ELR (cell line): ENCODE results near the gene TCTN2.

ENCODE experiments used
- DNase-seq: peaks from one replicate; pipeline ENCODE4 v3.0.0-alpha.2; 2015; ENCODE audit warnings: low read depth

TCTN2 gene

GRCh38 chr12:123670882-123671728 lies at the start of gene TCTN2:
TSS of gene TCTN2 (plus strand) at chr12:123671113. CDS start at chr12:123671241, 128 bp downstream.
- peak; percentile 95 for DNase-seq

DNA sequence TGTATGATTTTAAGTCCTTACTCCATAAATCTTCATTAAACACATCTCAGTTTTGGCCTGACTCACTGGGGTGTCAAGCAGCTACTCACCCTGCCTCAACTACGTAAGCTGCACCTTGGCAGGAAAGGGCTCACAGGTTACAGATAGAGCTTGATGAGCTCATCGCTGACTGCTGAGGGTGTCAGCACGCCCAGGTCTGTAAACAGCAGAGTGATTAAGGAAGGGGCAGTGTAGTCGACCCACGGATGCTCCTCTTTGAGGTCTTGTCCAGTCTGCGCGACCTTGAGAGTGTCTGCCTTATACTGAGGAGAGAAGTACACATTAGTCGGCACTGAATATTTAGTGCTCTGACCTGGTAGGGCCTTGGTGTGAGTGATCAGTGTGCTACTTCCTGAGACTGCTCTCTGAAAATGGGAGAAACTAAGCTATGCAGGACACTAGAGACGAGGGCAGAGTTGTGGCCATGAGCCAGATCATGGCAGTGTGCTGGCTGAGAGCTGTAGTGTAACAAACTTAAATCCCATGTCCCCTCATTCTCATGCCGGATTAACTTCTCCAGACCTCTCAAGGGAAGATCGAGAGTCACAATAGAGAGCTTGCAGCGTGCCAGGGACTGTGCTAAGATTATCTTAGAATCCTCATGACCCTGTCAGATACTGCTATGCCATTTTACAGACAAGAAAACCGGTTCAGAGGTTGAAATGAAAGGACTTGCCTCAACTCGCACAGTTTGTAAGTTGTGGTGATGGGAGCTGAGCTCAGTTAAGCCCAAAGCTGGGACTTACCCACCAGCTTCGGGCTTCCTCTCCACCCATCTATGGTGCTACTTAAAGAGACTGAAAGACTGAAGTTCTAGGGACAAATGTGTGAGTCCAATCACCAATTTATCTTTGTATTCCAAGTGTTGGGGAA lies 49.0 kb upstream of the TCTN2 start:
- peak; percentile 50 for DNase-seq

GRCh38 chr12:123633379-123634141 lies 37.4 kb upstream of the TCTN2 start, which contains the start of the genes EIF2B1 and GTF2H3:
TSS of gene EIF2B1 (minus strand) at chr12:123633686. CDS start at chr12:123633557, 129 bp downstream.
TSS of gene GTF2H3 (plus strand) at chr12:123633829. CDS start at chr12:123633860, 31 bp downstream.
- DNase-seq = peak; percentile 98

DNA sequence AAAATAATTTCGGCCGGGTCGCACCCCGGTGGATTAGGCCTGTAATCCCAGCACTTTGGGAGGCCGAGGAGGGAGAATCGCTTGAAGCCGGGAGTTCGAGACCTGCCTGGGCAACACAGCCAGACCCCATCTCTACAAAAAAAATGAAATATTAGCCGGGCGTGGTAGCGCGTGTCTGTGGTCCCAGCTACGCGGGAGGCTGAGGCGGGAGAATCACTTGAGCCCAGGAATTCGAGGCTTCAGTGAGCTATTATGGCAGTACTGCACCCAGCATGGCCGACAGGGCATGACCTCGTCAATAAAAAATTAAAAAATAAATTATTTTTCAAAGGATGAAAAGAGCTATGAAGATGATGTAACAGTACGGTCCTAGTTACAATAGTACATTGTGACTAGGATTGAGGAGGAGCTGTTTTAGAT lies 36.8 kb upstream of the TCTN2 start:
- peak; percentile 26 for DNase-seq

DNA sequence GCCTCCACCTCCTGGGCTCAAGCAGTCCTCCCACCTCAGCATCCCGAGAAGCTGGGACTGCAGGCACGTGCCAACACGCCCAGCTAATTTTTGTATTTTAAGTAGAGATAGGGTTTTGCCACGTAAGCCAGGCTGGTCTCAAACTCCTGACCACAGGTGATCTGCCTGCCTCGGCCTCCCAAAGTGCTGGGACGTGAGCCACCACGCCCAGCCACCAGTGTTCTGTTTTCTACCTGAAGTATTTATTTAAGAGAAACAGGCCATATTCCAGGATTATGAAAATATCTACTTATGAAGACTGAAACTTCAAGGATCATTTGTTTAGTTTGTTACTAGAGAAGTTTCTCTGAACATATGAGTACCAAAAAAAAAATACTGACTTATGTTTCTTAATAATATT lies 27.0 kb upstream of the TCTN2 start:
- DNase-seq = no peak

DNA sequence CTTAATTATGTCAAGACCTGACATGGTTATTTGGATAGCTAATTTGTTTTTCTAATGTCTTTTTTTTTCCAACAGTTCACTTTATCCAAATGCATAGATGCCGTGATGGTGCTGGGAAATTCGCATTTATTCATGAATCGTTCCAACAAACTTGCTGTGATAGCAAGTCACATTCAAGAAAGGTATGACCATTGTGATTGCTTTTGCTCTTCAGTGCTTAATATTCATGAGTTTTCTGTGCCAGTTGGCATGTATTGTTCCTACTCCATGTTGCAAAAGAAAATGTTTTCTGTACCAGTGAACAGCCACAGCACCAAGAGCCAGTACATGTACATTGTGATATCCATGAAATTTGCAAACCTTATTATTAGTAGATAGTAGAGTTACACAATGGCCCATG lies 25.5 kb upstream of the TCTN2 start:
- DNase-seq = no peak

DNA sequence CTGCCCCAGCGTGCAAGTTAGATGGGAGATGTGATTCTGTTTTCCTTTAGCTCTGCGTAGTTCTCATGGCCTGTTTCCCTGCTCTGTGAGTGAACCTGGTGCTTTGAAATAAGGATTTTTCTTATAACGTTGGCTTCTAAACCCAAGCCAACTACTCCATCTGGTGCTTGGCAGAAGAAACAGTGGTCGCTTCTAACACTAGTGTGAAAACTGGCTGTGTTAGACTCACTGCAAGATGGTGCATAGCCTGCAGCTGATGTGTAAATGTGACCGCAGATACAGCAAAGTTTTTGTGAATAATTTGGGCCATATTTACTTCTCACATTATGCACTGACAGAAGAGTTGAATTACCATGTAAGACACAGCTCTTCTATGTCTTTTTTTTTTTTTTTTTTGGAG lies 25.0 kb upstream of the TCTN2 start:
- no peak for DNase-seq

GRCh38 chr12:123648401-123648800 lies 22.5 kb upstream of the TCTN2 start:
- DNase-seq = no peak

DNA sequence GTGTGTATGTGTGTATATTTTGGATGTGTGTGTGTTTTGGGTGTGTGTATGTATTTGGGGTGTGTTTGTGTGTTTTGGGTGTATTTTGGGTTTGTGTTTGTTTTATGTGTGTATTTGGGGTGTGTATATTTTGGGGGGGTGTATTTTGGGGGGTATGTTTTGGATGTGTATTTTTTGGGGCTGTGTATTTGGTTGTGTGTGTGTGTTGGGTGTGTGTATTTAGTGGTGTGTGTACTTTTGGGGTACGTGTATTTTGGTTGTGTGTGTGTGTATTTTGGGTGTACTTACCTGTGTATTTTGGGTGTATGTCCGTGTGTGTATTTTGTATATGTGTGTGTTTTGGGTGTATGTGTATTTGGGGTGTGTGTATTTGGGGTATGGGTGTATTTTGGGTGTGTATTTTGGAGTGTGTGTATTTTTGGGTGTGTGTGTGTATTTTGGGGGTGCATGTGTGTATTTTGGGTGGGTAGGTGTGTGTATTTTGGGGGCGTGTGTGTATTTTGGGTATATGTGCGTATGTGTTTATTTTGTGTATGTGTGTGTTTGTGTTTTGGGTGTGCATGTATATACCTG lies 16.7 kb upstream of the TCTN2 start:
- no peak for DNase-seq

- no peak for DNase-seq
These were observed 15.5 kb upstream of the TCTN2 start for GRCh38 chr12:123655420-123655819.

DNA sequence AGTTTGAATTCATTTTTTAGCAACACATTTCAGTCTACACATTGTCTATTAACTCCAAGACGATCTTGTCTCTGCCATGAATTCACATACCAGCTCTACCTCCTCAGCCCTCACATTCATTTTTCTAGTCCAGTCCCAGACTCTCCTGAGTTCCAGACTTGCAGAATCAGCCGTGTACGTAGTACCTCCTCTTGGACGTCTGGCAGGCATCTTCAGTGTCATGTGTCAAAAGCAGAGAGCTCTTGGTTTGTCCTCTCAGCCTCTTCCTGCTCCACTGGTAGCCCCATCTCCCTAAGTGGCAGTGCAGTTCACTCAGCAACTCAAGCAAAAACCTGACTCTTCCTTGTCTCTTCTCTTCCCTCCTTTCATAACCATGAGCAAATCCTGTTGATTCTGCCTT lies 14.5 kb upstream of the TCTN2 start:
- DNase-seq = no peak

GRCh38 chr12:123657211-123657610 lies 13.7 kb upstream of the TCTN2 start:
- DNase-seq = no peak

DNA sequence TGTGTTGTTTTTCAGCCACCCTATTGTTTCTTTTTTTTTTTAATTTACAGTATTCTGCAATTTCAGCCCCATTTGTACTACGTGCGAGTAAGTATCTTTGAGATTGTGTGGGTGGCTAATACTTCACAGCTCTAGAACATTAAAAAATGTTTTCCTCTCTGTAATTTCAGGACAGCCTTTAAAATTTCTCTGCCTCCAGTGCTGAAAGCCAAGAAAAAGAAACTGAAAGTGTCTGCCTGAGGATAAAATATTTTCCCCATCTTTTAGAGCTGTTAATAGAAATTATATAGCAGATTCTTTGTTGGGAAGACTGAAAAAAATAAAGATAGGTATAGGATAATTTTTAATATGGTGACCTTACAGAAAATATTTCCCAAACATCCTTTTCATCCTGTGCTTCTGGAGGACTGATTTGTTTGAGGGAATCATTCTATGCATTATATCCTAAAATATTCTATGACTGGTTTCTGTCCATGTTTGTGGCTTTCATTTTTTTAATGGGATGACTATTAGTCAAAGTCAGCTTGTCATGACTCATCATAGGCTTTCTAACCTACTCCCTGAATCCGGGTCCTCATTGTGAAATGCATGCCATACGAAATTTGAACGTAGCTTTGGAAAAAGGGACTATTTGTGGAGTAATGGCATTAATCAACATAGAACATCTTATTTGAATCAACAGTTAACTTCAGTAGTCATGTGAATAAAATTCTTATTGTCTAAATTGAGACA lies 10.8 kb upstream of the TCTN2 start:
- DNase-seq = peak; percentile 95

DNA sequence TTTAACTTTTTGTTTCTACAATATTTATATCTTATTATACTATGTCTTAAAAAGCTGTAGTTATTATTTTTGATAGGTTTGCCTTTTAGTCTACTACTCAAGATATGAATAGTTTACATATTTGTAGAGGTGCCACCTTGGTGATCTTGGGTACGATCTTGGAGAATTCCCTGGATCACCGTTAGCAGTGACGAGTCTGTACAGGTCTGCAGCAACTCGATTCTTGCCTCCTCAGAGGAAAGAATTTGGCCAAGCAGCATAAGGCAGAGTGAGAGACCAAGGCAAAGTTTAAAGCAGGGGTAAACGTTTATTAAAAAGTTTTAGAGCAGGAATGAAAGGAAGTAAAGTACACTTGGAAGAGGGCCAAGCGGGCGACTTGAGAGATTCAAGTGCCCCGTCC lies 3.1 kb upstream of the TCTN2 start:
- no peak for DNase-seq

DNA sequence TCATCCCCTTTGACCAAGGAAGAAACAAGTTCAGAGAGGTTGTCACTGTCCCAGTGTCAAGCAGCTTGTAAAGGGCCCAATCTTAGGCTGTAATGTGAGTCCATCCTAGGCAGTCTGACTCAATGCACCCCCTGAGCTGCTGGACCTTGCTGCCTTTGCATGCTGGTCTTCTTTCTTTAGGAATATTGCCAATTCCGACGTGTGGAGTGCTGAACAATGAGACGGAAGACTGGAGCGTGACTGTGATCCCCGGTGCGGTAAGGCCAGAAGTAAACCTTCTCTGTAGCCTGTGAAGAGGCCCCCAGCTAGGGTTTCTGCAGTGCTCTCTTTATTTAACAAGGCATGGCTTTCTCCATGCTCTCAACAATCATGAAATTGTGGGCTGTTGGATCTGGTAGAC lies 963 bp downstream of the TCTN2 start:
- DNase-seq = peak; percentile 18

DNA sequence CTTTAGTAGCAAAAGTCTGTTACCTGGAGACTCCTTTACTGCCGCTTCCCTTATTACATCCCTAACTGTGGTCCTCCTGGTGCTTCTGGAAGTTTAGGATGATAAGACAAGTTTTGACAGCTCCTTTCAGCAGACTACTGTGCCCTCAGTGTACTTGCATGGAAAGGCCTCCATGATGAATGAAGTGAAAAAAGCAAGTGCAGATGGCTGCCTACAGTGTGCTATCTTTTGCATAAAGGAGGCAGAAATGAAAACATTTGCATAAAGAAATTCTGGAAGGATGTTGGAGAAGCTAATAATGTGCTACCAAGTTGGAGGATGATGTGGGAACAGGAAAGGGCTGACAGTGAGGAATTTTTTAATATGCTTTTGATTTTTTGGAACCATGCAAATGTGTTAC lies 4.5 kb downstream of the TCTN2 start:
- DNase-seq = no peak

- DNase-seq = no peak
These were observed 5.9 kb downstream of the TCTN2 start for GRCh38 chr12:123676616-123677320.

DNA sequence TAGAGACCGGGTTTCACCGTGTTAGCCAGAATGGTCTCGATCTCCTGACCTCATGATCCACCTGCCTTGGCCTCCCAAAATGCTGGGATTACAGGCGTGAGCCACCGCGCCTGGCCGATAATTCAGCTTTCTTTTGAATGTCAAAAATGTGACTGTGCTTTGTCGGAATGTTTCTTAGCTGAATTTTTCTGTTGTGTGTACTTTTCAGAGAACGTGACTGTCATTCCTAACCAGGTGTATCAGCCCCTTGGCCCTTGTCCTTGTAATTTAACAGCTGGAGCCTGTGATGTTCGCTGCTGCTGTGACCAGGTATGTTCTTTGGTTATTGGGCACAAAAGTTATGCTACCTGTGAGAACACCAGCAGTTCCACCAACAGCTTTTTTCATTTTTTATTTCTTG lies 8.1 kb downstream of the TCTN2 start:
- no peak for DNase-seq

- DNase-seq = no peak
These were observed 10.7 kb downstream of the TCTN2 start for GRCh38 chr12:123681605-123682004.

DNA sequence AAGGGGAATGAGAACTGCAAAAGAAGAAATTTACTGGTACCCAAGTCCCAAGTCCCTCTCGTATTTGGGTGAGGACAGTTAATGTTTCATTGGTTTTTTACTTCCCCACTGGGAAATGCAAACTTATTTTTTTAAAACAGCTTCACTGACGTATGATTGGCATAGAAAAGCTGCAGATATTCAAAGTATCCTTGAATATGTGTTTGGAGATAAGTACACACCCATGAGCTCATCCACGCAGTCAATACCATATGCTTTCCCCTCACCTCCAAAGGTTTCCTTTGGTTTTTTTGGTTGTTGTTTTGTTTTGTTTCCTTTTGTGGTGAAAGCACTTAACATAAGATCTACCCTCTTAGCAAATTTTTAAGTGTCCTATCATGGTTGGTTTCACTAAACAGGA lies 13.1 kb downstream of the TCTN2 start:
- no peak for DNase-seq
